Immature natural killer cell (primary cell): ENCODE data around the gene CYTIP. TPM values are rescaled to one million over a fixed set of nuclear protein-coding genes. Genes with fewer than 3 reads are reported as not detected.

Source experiments
- DNase-seq, 3 donors: peaks; one replicate each; pipeline ENCODE4 v3.0.0; 2022; ENCODE audit warnings: mixed read lengths in 1 of 3
- H3K27ac Mint-ChIP-seq, 6 donors: one replicate each; pipeline ENCODE4 v1.8.0; 2020; ENCODE audit warnings: mixed read lengths in 6 of 6, mild to moderate bottlenecking in 5 of 6, inconsistent platforms in 4 of 6, moderate library complexity in 3 of 6
- H3K27me3 Mint-ChIP-seq, 3 donors: one replicate each; pipeline ENCODE4 v1.8.0; 2020 to 2021; ENCODE audit warnings: low read depth in 3 of 3, mild to moderate bottlenecking in 3 of 3, mixed read lengths in 3 of 3, moderate library complexity in 3 of 3, inconsistent platforms in 1 of 3
- H3K36me3 Mint-ChIP-seq, 3 donors: one replicate each; pipeline ENCODE4 v1.8.0; 2020; ENCODE audit warnings: mixed read lengths in 3 of 3, inconsistent platforms in 2 of 3, mild to moderate bottlenecking in 2 of 3
- H3K4me1 Mint-ChIP-seq, 2 donors: one replicate each; pipeline ENCODE4 v1.8.0; 2020; ENCODE audit warnings: inconsistent platforms in 2 of 2, mild to moderate bottlenecking in 2 of 2, mixed read lengths in 2 of 2, moderate library complexity in 1 of 2
- H3K4me3 Mint-ChIP-seq, 5 donors: one replicate each; pipeline ENCODE4 v1.8.0; 2020; ENCODE audit warnings: mild to moderate bottlenecking in 5 of 5, mixed read lengths in 5 of 5, inconsistent platforms in 3 of 5, moderate library complexity in 3 of 5
- H3K9me3 Mint-ChIP-seq, 6 donors: one replicate each; pipeline ENCODE4 v1.8.0; 2020; ENCODE audit warnings: mild to moderate bottlenecking in 6 of 6, mixed read lengths in 6 of 6, inconsistent platforms in 4 of 6, moderate library complexity in 3 of 6
- polyA plus RNA-seq, 3 donors: library from polyadenylated mRNA; unstranded; fragments of 300-500 nt; fragmentation: Illumina TruSeq; gene quantifications; one replicate each; pipeline ENCODE4 v1.2.3, GENCODE V29; 2021

The CYTIP gene
- polyA plus RNA-seq, 3 donors from 2014 or later, result 84.4 to 142 (median 111) TPM

- Mint-ChIP-seq H3K4me1 (peaks cover 61 to 91% of the 10 kb centered on the region in 2 donors), H3K27me3 (peaks cover 0 to 3% (median 0%) of the 10 kb centered on the region in 3 donors), H3K9me3 (peaks cover 0 to 12% (median 3%) of the 10 kb centered on the region in 6 donors), H3K27ac (peak overlapping the region; percentile 62 to 90 (median 74)), H3K4me3 (no peak overlapping the region), H3K36me3 (peaks cover 73 to 91% (median 82%) of the 10 kb centered on the region in 3 donors)
- DNase-seq, result no peak
Measured at GRCh38 chr2:157427922-157428303, 16.0 kb downstream of the CYTIP start.

- H3K9me3 Mint-ChIP-seq, result peaks cover 0 to 12% (median 3%) of the 10 kb centered on the region in 6 donors
- DNase-seq, result no peak
- peaks cover 69 to 87% (median 78%) of the 10 kb centered on the region in 3 donors for H3K36me3 Mint-ChIP-seq
- no peak overlapping the region for H3K4me3 Mint-ChIP-seq
- H3K27ac Mint-ChIP-seq, result peak overlapping the region; percentile 62 to 90 (median 74)
- peaks cover 0 to 3% (median 0%) of the 10 kb centered on the region in 3 donors for H3K27me3 Mint-ChIP-seq
- H3K4me1 Mint-ChIP-seq, result peaks cover 56 to 89% of the 10 kb centered on the region in 2 donors
Measured at GRCh38 chr2:157427003-157427921, 16.6 kb downstream of the CYTIP start.

GRCh38 chr2:157426477-157426994 is 17.4 kb downstream of the CYTIP start:
- DNase-seq, result no peak
- H3K27me3 Mint-ChIP-seq, result peaks cover 0 to 3% (median 1%) of the 10 kb centered on the region in 3 donors
- peak overlapping the region in 1 of 5 donors; percentile 33 for H3K4me3 Mint-ChIP-seq
- peaks cover 71 to 87% (median 79%) of the 10 kb centered on the region in 3 donors for H3K36me3 Mint-ChIP-seq
- peaks cover 56 to 89% of the 10 kb centered on the region in 2 donors for H3K4me1 Mint-ChIP-seq
- H3K27ac Mint-ChIP-seq, result peak overlapping the region; percentile 61 to 90 (median 74)
- H3K9me3 Mint-ChIP-seq, result peaks cover 0 to 12% (median 3%) of the 10 kb centered on the region in 6 donors

GRCh38 chr2:157424374-157424773 is 19.5 kb downstream of the CYTIP start:
- H3K27me3 Mint-ChIP-seq, result peaks cover 0 to 16% (median 6%) of the 10 kb centered on the region in 3 donors
- H3K4me3 Mint-ChIP-seq, result no peak overlapping the region
- H3K36me3 Mint-ChIP-seq, result peaks cover 83 to 86% (median 84%) of the 10 kb centered on the region in 3 donors
- H3K9me3 Mint-ChIP-seq, result peaks cover 0 to 12% (median 4%) of the 10 kb centered on the region in 6 donors
- H3K4me1 Mint-ChIP-seq, result peaks cover 60 to 90% of the 10 kb centered on the region in 2 donors
- peak overlapping the region in 3 of 6 donors; percentile 63 to 85 (median 71) for H3K27ac Mint-ChIP-seq
- DNase-seq, result no peak

GRCh38 chr2:157421964-157422363 is 21.9 kb downstream of the CYTIP start:
- Mint-ChIP-seq H3K27me3 (peaks cover 3 to 29% (median 9%) of the 10 kb centered on the region in 3 donors), H3K9me3 (peaks cover 0 to 12% (median 4%) of the 10 kb centered on the region in 6 donors), H3K27ac (peak overlapping the region; percentile 90 to 98 (median 94)), H3K4me3 (peak overlapping the region in 2 of 5 donors; percentile 9 to 84), H3K4me1 (peaks cover 66 to 90% of the 10 kb centered on the region in 2 donors), H3K36me3 (peaks cover 70 to 83% (median 72%) of the 10 kb centered on the region in 3 donors)
- DNase-seq, result no peak

GRCh38 chr2:157421331-157421944 is 22.5 kb downstream of the CYTIP start:
- Mint-ChIP-seq H3K9me3 (peaks cover 0 to 12% (median 2%) of the 10 kb centered on the region in 6 donors), H3K36me3 (peaks cover 70 to 82% (median 72%) of the 10 kb centered on the region in 3 donors), H3K27ac (peak overlapping the region; percentile 90 to 98 (median 94)), H3K4me1 (peaks cover 66 to 90% of the 10 kb centered on the region in 2 donors), H3K27me3 (peaks cover 5 to 33% (median 12%) of the 10 kb centered on the region in 3 donors), H3K4me3 (peak overlapping the region in 4 of 5 donors; percentile 9 to 84 (median 38))
- DNase-seq, result no peak

- peaks cover 66 to 79% (median 68%) of the 10 kb centered on the region in 3 donors for H3K36me3 Mint-ChIP-seq
- peak overlapping the region; percentile 42 to 84 (median 60) for H3K4me3 Mint-ChIP-seq
- DNase-seq, result peak; percentile 46 to 63 (median 56)
Measured at GRCh38 chr2:157420771-157421323, 23.0 kb downstream of the CYTIP start.

GRCh38 chr2:157419031-157419575 is 24.8 kb downstream of the CYTIP start:
- Mint-ChIP-seq H3K4me1 (peaks cover 79 to 91% of the 10 kb centered on the region in 2 donors), H3K27me3 (peaks cover 11 to 49% (median 23%) of the 10 kb centered on the region in 3 donors), H3K4me3 (peak overlapping the region; percentile 51 to 91 (median 78)), H3K27ac (peak overlapping the region; percentile 95 to 100 (median 98)), H3K36me3 (peaks cover 70 to 82% (median 71%) of the 10 kb centered on the region in 3 donors), H3K9me3 (peaks cover 0 to 3% (median 0%) of the 10 kb centered on the region in 6 donors)
- DNase-seq, result no peak

More at GRCh38 chr2:157420771-157421323, 23.0 kb downstream of the CYTIP start:
- Mint-ChIP-seq H3K4me1 (peaks cover 66 to 88% of the 10 kb centered on the region in 2 donors), H3K27ac (peak overlapping the region; percentile 90 to 98 (median 94)), H3K27me3 (peaks cover 6 to 35% (median 14%) of the 10 kb centered on the region in 3 donors), H3K9me3 (peaks cover 0 to 10% (median 1%) of the 10 kb centered on the region in 6 donors)

- H3K27me3 Mint-ChIP-seq, result peaks cover 13 to 58% (median 28%) of the 10 kb centered on the region in 3 donors
- peaks cover 0 to 3% (median 0%) of the 10 kb centered on the region in 6 donors for H3K9me3 Mint-ChIP-seq
- peak; percentile 66 to 77 (median 74) for DNase-seq
- peaks cover 85 to 96% of the 10 kb centered on the region in 2 donors for H3K4me1 Mint-ChIP-seq
- H3K4me3 Mint-ChIP-seq, result peak overlapping the region; percentile 82 to 91 (median 86)
- peak overlapping the region; percentile 95 to 100 (median 98) for H3K27ac Mint-ChIP-seq
- peaks cover 65 to 80% (median 71%) of the 10 kb centered on the region in 3 donors for H3K36me3 Mint-ChIP-seq
Measured at GRCh38 chr2:157418239-157418641, 25.6 kb downstream of the CYTIP start.

- Mint-ChIP-seq H3K27me3 (peaks cover 13 to 67% (median 29%) of the 10 kb centered on the region in 3 donors), H3K4me1 (peaks cover 89 to 98% of the 10 kb centered on the region in 2 donors), H3K27ac (peak overlapping the region; percentile 88 to 98 (median 94)), H3K36me3 (peaks cover 47 to 78% (median 68%) of the 10 kb centered on the region in 3 donors), H3K9me3 (no peaks in the 10 kb centered on the region), H3K4me3 (peak overlapping the region; percentile 24 to 73 (median 46))
- DNase-seq, result no peak
Measured at GRCh38 chr2:157415591-157416101, 28.2 kb downstream of the CYTIP start.

- peaks cover 89 to 98% of the 10 kb centered on the region in 2 donors for H3K4me1 Mint-ChIP-seq
- DNase-seq, result peak; percentile 21 to 34 (median 33)
- H3K4me3 Mint-ChIP-seq, result peak overlapping the region; percentile 54 to 73 (median 63)
- H3K36me3 Mint-ChIP-seq, result peaks cover 34 to 71% (median 61%) of the 10 kb centered on the region in 3 donors
- peaks cover 19 to 63% (median 25%) of the 10 kb centered on the region in 3 donors for H3K27me3 Mint-ChIP-seq
- H3K27ac Mint-ChIP-seq, result peak overlapping the region; percentile 88 to 98 (median 96)
- no peaks in the 10 kb centered on the region for H3K9me3 Mint-ChIP-seq
Measured at GRCh38 chr2:157414050-157414449, 29.8 kb downstream of the CYTIP start.

- Mint-ChIP-seq H3K27me3 (peaks cover 19 to 60% (median 25%) of the 10 kb centered on the region in 3 donors), H3K36me3 (peaks cover 32 to 67% (median 62%) of the 10 kb centered on the region in 3 donors), H3K4me1 (peaks cover 90 to 98% of the 10 kb centered on the region in 2 donors), H3K4me3 (peak overlapping the region; percentile 54 to 73 (median 63)), H3K9me3 (no peaks in the 10 kb centered on the region), H3K27ac (peak overlapping the region; percentile 88 to 98 (median 96))
- DNase-seq, result peak; percentile 82 to 89 (median 87)
Measured at GRCh38 chr2:157413326-157414035, 30.4 kb downstream of the CYTIP start.
